Adrenal gland (tissue), 5 donors: ENCODE data around the gene NRM.

Experiments
- CTCF ChIP-seq, 6 experiments: fragments of 450-650 bp in 4 of 6; fragments of 200-600 bp in 2 of 6; sonication (generic) in 1 of 6; IDR thresholded peaks; 1 replicate in 5 of 6; 2 replicates in 1 of 6; pipeline versions ENCODE4 v1.5.1 to v1.8.0; 2016 to 2021; ENCODE audit warnings: antibody characterized with exemption in 6 of 6, mild to moderate bottlenecking in 2 of 6, moderate library complexity in 1 of 6
- POLR2A ChIP-seq, 2 donors: fragments of 450-650 bp; IDR thresholded peaks; one replicate each; pipeline ENCODE4 v1.6.1; 2017; ENCODE audit warnings: antibody characterized with exemption in 2 of 2, mild to moderate bottlenecking in 2 of 2, moderate library complexity in 1 of 2
- donor health status: DM: no; HTN: no; CAD: no.

GRCh38 chr6:30681766-30682142, 9.0 kb downstream of the NRM start:
- TF ChIP-seq CTCF (IDR thresholded peaks at IDR 0.05) (no peak), POLR2A (IDR thresholded peaks at IDR 0.05) (no peak)
